ENCODE measurements around the gene KLHL12. TPM values are rescaled to one million over a fixed set of nuclear protein-coding genes. Genes with fewer than 3 reads are reported as not detected.

KLHL12 gene
- total RNA-seq, 1 donor from 2014 or later: 31.5 TPM

GRCh38 chr1:202964791-202965410, 37.9 kb upstream of the KLHL12 start:
- Mint-ChIP-seq H3K27ac (ENCODE audit: unreplicated experiment) (no peak overlapping the region), H3K4me1 (ENCODE audit: unreplicated experiment) (peaks cover 30% of the 10 kb centered on the region), H3K27me3 (ENCODE audit: unreplicated experiment) (peaks cover 6% of the 10 kb centered on the region), H3K36me3 (ENCODE audit: low read depth, unreplicated experiment) (peaks cover 18% of the 10 kb centered on the region), H3K4me3 (ENCODE audit: unreplicated experiment) (peak overlapping the region; percentile 49), H3K9me3 (ENCODE audit: unreplicated experiment) (no peaks in the 10 kb centered on the region)
- TF ChIP-seq CTCF (IDR thresholded peaks at IDR 0.05; ENCODE audit: unreplicated experiment): no peak
- no peak for DNase-seq (ENCODE audit: low spot score)

GRCh38 chr1:202961220-202961880, 34.3 kb upstream of the KLHL12 start:
- Mint-ChIP-seq H3K27ac (ENCODE audit: unreplicated experiment) (no peak overlapping the region), H3K4me1 (ENCODE audit: unreplicated experiment) (peaks cover 23% of the 10 kb centered on the region), H3K9me3 (ENCODE audit: unreplicated experiment) (no peaks in the 10 kb centered on the region), H3K36me3 (ENCODE audit: low read depth, unreplicated experiment) (peaks cover 19% of the 10 kb centered on the region), H3K27me3 (ENCODE audit: unreplicated experiment) (peaks cover 5% of the 10 kb centered on the region), H3K4me3 (ENCODE audit: unreplicated experiment) (no peak overlapping the region)
- no peak for DNase-seq (ENCODE audit: low spot score)
- no peak for TF ChIP-seq CTCF (IDR thresholded peaks at IDR 0.05; ENCODE audit: unreplicated experiment)

- H3K36me3 Mint-ChIP-seq (ENCODE audit: low read depth, unreplicated experiment): peaks cover 20% of the 10 kb centered on the region
- DNase-seq (ENCODE audit: low spot score): no peak
- H3K27me3 Mint-ChIP-seq (ENCODE audit: unreplicated experiment): peaks cover 8% of the 10 kb centered on the region
- TF ChIP-seq CTCF (IDR thresholded peaks at IDR 0.05; ENCODE audit: unreplicated experiment): no peak
- no peaks in the 10 kb centered on the region for H3K9me3 Mint-ChIP-seq (ENCODE audit: unreplicated experiment)
- H3K4me1 Mint-ChIP-seq (ENCODE audit: unreplicated experiment): peaks cover 24% of the 10 kb centered on the region
- no peak overlapping the region for H3K4me3 Mint-ChIP-seq (ENCODE audit: unreplicated experiment)
- H3K27ac Mint-ChIP-seq (ENCODE audit: unreplicated experiment): no peak overlapping the region
These were observed 32.2 kb upstream of the KLHL12 start for GRCh38 chr1:202959276-202959620.

DNA sequence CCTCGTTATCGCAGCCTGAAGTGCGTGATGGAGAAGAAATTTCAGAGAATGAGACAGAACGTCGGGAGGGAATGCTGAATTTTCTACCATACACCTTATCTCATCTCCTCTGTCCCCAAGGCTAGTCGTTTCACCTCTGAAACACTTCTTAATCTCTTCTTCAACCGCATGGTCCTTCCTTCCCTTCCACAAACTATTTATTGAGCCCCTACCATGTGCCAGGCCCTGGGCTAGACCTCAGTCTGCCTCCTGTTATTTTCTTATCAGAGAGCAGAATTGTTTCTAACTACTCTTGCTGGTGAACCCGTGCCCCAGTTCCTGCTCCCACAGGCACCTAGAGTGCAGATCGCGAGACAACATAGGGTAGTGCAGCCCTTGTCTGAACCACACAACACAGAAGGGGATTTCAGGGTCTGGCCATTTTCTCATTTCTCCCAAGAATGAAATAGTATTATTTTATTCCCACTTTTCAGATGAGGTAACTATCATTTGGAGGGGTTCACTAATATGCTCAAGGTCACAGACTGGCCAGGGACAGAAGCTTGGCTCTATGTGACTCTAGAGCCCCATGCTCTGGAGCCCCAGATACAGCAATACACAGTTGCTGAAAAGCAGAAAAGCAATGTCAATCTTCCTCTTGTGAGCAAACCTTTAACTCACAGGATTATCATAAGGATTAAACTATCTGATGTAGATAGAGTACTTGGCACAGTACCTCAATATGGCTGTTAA, 31.7 kb upstream of the KLHL12 start:
- no peak for DNase-seq (ENCODE audit: low spot score)
- no peak for TF ChIP-seq CTCF (IDR thresholded peaks at IDR 0.05; ENCODE audit: unreplicated experiment)
- H3K36me3 Mint-ChIP-seq (ENCODE audit: low read depth, unreplicated experiment): peaks cover 20% of the 10 kb centered on the region
- peaks cover 29% of the 10 kb centered on the region for H3K4me1 Mint-ChIP-seq (ENCODE audit: unreplicated experiment)
- H3K4me3 Mint-ChIP-seq (ENCODE audit: unreplicated experiment): peak overlapping the region; percentile 94
- peak overlapping the region; percentile 82 for H3K27ac Mint-ChIP-seq (ENCODE audit: unreplicated experiment)
- H3K27me3 Mint-ChIP-seq (ENCODE audit: unreplicated experiment): peaks cover 8% of the 10 kb centered on the region
- no peaks in the 10 kb centered on the region for H3K9me3 Mint-ChIP-seq (ENCODE audit: unreplicated experiment)

Measured in endothelial cell (in vitro differentiated cells).